Measurements from ENCODE around the gene PRLHR.

GRCh38 chr10:118542745-118543144 is 52.7 kb downstream of the PRLHR start:
- TF ChIP-seq CTCF (IDR thresholded peaks at IDR 0.05; ENCODE audit: insufficient read depth, low read length) (no peak), REST (IDR thresholded peaks at IDR 0.05; ENCODE audit: insufficient replicate concordance, low read depth) (no peak)
